Measurements from ENCODE around the gene R3HCC1L.
"Not testable (repeated sequence)": the region's sequence is repeated elsewhere in the genome, so short reads cannot be mapped to it uniquely, and the experiment has no call there.

The R3HCC1L gene

DNA sequence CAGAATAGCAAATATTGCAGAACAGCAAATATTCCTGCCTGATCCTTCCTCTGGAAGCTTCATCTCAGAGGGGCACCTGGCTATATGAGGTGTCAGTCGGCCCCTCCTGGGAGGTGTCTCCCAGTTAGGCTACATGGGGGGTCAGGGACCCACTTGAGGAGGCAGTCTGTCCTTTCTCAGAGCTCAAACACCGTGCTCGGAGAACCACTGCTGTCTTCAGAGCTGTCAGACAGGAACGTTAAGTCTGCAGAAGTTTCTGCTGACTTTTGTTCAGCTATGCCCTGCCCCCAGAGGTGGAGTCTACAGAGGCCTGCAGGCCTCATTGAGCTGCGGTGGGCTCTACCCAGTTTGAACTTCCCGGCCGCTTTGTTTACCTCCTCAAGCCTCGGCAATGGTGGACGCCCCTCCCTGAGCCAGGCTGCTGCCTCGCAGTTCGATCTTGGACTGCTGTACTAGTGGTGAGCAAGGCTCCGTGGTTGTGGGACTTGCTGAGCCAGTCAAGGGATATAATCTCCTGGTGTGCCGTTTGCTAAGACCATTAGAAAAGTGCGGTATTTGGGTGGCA is 48.0 kb downstream of the R3HCC1L start:
- DNase-seq = not testable (repeated sequence)

DNA sequence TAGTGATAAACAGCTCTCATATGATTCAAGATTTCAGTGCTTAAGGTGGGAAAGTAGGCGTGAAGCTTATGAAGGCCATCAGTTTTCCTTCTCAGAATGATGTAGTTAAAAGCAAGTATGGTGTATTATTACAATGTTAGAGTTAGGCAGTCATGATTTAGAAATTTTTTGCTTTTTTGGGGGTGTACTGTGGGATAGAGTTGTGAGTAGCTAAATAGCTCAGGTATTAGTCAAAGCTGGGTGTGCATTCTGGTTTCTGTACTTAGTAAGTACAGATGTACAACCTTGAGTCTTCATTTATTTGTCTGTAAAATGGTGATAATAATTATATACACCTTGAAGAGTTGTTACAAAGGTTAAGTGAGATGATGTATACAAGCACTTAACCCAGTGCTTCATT is 52.2 kb downstream of the R3HCC1L start:
- DNase-seq = no peak

DNA sequence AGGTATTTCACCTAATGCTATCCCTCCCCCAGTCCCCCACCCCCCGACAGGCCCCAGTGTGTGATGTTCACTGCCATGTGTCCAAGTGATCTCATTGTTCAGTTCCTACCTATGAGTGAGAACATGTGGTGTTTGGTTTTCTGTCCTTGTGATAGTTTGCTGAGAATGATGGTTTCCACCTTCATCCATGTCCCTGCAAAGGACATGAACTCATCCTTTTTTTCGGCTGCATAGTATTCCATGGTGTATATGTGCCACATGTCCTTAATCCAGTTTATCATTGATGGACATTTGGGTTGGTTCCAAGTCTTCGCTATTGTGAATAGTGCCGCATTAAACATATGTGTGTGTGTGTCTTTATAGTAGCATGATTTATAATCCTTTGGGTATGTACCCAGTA is 56.3 kb downstream of the R3HCC1L start:
- not testable (repeated sequence) for DNase-seq

DNA sequence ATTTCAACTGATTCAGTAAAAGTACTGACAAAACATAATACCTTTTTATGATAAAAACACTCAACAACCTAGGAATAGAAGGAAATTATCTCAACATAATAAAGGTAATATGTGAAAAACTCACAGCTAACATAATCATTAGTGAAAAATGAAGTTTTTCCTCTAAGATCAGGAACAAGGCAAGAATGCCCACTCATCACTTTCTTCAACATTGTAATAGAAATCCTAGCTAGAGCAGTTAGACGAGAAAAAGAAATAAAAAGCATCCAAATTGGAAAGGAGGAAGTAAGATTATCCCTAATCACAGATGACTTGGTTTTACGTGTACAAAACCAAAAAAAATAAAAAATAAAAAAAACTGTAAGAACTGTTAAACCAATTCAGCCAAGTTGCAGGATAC is 58.6 kb downstream of the R3HCC1L start:
- no peak for DNase-seq

DNA sequence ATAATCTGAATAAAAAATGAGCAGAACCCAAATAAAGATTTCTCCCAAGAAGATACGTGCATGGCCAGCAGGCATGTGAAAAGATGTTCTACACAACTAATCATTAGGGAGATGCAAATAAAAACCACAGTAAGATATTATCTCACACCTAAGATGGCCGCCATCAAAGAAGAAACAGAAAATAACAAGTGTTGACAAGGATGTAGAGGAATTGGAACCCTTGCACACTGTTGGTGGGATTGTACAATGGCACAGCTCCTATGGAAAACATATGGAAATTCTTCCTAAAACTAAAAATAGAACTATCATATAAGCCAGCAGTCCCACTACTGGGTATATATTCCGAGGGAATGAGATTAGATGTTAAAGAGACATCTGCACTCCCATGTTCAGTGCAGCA is 60.2 kb downstream of the R3HCC1L start:
- no peak for DNase-seq

DNA sequence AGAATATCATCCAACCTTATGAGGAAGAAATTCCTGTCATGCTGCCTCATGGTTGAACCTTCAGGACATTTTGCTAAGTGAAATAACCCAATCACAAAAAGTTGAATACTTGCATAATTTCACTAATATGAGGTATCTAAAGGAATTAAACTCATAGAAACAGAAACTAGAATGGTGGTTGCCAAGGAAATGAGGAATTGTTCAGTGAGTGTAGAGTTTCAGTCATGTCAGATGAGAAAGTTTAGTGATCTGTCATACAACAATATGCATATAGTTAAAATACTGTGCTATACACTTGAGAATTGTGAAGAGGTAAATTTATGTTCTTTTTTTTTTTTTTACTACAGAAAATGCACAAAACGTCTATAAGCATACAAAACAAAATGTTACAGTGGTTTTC is 60.7 kb downstream of the R3HCC1L start:
- DNase-seq = no peak

DNA sequence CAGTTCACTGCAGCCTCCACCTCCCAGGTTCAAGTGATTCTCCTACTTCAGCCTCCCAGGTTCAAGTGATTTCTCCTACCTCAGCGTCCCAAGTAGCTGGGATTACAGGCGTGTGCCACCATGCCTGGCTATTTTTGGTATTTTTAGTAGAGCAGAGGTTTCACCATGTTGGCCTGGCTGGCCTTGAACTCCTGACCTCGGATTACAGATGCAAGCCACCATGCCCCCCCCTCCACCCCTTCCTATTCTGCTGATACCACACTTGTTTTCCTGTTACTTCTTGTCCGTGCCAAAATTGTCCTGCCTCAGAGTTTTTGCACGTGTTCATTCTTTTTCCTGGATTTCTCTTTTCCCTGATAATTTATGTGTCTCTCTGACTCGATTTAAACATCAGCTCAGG is 62.5 kb downstream of the R3HCC1L start:
- DNase-seq = no peak

DNA sequence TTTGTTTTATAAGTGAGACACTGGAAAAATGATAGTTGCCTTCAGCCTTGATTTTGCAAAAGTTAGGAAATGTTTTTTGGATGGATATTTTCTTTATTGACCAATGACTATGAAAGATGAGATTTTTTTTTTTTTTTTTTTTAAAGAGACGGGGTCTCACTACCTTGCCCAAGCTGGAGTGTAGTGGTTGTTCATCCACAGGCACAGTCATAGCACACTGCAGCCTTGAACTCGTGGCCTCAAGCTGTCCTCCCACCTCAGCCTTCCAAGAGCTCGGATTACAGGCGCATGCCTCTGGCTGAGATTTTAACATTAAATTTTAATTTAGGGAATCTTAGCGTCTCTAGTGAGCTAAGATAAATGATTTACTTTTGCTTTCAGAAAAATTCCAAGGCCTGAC is 67.3 kb downstream of the R3HCC1L start:
- DNase-seq = no peak

DNA sequence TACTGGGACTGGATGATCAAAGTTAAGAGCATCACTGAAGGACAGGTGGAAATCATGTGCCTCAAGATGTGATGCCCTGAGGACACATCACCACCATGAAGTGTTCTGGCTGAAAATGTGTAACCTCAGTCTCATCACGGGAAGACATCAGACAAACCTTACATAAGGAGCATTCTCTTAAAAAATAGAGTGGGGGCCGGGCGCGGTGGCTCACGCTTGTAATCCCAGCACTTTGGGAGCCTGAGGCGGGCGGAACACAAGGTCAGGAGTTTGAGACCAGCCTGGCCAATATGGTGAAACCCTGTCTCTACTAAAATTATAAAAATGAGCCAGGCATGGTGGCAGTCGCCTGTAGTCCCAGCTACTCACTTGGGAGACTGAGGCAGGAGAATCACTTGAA is 67.9 kb downstream of the R3HCC1L start:
- no peak for DNase-seq

DNA sequence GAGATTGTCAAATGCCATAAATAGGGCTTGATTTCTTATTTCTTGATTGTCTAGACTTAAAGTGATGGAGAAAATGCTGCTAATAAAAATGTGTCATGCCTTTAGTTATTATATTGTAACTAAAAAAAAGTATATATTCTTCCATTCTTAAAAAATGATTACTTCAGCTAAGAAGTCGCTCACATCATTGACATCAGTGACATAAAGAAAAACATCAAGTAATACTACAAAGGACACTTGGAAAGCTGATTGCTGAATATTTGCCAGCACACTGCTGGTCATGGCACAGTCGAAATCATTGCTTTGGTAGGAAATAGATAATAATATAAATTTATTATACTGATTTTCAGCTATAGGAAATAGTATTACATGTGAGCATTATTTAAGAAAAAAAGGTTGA is 70.9 kb downstream of the R3HCC1L start:
- no peak for DNase-seq

DNA sequence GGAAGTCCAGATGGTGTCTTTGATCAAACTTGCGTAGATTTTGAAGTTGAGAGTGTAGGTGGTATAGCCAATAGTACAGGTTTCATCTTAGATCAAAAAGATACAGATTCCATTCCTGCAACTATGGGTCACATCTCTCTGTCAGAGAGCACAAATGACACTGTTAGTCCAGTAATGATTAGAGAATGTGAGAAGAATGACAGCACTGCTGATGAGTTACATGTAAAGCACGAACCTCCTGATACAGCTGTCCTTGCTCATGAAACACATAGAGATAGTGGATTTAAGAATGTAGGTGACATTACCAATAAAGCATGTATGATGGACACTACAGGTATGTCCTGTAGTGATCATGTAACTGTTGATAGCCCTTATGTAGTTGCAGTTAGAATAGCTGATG is 74.5 kb downstream of the R3HCC1L start:
- DNase-seq = no peak

DNA sequence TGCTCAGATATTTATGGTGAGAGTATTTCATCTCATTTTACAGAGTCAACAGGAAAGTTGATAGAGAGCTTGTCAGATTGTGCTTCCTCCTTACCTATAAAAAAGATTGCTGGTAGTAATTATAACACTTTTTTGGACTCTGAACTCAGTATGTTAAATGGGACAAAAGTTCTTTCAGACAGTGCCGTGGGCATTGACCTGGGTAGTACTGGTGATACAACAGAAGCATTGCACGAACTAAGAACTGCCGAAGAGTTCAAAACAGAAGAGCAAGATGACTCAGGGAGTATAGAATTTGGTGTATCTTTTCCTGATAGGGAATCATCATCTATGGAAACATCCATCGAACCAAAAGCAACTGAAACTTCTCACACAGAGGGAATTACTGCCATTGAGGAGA is 75.0 kb downstream of the R3HCC1L start:
- no peak for DNase-seq

DNA sequence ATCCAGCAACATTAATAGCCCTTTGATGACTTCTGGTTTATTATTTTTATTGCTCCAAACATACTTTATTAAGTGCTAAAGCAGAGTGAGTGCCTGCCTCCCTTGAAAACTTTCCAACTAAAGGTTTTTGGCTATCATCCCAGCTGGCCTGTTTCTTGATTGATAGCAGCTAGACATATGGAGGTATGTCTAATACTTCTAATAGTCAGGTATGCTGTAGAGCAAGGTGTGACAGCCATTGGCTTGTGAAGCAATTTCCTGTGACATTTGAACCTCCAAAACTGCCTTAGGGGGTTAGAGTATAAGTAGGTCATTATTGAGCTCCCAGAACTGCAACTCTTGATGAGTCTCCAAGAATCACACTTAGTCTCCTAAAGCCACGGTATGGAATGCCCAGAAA is 77.7 kb downstream of the R3HCC1L start:
- DNase-seq = peak; percentile 35

DNA sequence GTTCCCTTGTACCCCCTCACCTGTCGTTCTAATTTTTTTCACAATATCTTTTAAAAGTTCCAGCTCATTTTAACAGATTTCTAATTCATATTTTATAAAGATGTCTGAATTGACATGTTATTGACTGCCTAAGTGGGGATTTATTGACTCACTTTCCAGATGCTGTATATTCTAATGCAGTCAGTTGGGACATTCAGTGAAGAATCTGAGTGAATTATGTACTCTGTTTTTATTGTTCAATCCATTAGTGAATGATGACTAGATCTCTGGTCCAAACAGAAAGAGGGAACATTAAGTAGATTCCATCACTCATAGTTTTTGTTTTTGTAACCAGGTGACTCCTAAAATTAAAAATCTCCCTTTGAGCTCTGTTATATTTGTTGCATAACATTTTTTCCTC is 79.3 kb downstream of the R3HCC1L start:
- DNase-seq = no peak

DNA sequence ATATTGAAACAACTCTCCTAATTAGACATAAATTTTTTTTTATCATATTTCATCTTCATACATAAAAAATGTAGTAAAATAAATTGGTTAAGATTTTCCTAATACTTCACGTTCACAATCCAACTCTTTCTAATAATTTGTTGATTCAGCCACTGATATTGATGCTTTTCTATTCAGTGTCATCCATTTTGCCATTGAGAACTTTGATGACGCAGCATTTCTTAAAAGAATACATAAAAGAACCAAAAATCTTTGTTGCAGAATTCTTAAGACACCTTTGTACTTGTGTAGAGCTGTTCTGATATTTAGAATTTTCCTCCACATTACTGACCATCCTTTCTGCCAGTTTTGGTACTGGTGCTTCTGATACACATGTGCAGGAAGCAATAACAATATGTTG is 80.9 kb downstream of the R3HCC1L start:
- DNase-seq = no peak

DNA sequence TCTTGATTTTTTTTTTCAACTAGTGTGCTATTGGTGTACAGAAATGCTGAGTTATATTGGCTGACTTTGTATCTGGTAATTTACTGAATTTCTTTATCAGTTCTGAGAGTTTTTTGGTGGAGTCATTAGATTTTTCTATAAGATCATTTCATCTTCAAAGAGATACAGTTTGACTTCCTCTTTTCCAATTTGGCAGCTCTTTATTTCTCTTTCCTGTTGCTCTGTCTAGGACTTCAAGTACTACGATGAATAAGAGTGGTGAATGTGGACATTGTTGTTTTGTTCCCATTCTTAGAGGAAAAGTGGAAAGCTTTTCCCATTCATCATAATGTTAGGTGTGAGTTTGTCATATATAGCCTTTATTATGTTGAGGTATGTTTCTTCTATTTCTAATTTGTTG is 83.3 kb downstream of the R3HCC1L start:
- no peak for DNase-seq

DNA sequence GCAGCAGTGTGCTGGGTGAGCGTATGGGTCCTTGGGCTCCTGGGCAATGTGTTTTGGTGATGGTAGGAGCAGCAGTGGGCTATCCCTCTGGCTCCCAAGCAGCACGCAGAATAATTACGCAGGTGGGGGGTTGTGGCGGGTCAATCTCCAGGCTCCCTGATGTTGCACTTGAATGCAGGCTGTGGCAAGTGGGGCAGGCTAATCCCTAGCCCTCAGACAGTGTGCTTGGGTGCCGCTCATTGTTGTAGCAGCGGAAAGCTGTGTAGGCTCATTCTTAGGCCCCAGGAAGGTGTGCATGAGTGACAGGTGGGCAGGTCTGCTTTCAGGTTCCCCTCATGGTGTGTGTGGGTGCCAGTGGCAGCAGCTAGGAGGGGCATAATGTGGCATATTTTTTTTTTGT is 89.4 kb downstream of the R3HCC1L start:
- DNase-seq = no peak

DNA sequence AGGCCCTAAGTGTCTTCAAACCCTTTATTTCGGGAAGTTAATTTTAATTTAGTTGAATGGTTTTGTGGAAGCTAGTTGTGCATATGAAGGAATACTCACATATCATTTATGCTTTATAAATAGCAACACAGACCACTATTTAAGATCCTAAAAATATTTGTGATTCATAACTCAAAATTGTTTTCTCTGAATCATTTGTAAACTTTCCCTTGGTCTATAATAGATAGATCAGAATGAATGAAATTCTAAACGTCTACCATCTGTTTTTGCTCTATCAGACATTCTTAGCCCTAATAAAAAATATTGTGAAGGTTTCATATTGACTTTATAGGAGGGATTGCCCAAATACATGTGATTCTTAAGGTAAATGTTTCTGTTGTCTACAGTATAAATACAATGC is 90.1 kb downstream of the R3HCC1L start:
- no peak for DNase-seq

DNA sequence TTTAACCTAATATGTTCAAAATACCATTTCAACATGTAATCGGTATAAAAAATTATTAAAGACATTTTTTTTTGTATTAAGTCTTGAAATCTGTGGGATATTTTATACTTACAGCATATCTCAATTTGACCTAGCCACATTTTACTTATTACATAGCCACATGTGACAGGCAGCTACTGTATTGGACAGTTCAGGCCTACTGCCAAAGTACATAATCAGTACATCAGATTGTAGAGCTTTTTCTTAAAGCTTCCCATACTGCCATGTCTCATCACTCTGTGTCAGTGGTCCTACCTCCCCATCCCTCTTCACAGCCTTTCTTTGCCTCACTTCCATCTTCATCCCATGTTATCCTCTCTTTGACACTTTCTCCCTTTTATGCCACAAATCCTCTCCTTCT is 90.5 kb downstream of the R3HCC1L start:
- DNase-seq = no peak

DNA sequence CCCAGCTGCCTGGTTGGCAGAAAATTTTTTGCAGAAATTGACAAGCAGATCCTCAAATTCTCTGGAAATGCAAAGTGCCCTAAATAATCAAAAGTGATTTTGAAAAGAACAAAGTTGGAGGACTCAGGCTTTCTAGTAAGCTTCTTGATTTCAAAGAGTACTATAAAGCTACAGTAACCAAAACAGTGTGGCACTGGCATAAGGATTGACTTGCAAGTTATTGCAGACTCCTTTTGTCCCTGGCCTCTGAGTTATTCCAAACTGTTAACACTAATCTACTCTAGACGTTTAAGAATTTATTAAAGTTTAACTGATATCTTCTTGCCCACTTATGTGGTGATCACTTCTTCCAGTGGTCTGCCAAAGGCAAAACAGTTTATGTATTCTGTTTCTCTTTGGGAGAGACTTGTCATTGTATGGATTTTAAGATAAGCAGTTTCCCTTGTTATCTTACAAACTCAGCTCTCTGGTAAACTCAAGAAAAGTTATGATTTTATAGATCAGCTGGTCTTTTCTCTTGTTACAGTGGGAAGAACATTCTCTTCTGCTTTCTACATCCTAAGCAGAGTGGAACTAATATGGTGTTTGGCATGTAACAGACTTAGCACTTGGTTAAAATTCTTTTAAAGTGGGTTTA is 92.2 kb downstream of the R3HCC1L start:
- no peak for DNase-seq

DNA sequence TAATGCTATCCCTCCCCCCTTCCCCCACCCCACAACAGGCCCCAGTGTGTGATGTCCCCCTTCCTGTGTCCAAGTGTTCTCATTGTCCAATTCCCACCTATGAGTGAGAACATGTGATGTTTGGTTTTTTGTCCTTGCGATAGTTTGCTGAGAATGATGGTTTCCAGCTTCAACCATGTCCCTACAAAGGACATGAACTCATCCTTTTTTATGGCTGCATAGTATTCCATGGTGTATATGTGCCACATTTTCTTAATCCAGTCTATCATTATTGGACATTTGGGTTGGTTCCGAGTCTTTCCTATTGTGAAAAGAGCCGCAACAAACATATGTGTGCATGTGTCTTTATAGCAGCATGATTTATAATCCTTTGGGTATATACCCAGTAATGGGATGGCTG is 93.3 kb downstream of the R3HCC1L start:
- DNase-seq = not testable (repeated sequence)

DNA sequence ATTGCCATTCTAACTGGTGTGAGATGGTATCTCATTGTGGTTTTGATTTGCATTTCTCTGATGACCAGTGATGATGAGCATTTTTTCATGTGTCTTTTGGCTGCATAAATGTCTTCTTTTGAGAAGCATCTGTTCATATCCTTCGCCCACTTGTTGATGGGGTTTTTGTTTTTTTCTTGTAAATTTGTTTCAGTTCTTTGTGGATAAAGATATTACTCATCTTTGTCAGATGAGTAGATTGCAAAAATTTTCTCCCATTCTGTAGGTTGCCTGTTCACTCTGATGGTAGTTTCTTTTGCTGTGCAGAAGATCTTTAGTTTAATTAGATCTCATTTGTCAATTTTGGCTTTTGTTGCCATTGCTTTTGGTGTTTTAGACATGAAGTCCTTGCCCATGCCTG is 93.8 kb downstream of the R3HCC1L start:
- not testable (repeated sequence) for DNase-seq

DNA sequence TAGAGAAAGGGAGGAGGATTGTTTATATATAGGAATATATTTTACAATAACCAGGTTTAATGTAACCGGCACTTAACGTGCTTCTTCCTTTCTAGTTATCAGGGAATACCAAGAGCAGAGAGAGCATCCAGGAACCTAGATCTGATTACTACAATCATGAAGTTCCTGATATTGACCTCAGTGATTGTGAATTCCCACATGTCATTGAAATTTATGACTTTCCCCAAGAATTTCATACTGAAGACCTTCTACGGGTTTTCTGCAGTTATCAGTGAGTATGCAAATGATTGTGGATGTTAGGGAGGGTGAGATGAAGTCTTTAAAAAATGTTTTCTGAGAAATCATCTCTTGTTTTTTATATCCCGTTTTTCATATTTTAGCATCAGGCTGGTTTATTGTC is 97.0 kb downstream of the R3HCC1L start:
- no peak for DNase-seq

DNA sequence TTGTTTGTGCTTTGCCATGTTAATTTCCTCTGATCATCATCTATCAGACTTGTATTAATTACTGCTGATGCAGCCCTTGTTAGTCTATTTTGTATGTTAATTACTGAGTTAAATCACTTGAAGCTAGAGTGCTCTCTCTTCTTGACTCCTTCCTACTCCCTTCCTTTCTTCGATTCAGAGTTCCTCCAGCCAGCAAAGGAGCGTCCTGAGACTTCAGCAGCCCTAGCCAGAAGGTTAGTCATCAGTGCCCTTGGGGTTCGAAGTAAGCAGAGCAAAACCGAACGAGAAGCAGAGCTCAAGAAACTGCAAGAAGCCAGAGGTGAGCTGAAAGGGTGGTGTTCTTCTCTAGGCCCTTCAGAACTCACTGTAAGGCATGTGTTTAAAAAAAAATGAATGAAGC is 101.4 kb downstream of the R3HCC1L start:
- DNase-seq = no peak

DNA sequence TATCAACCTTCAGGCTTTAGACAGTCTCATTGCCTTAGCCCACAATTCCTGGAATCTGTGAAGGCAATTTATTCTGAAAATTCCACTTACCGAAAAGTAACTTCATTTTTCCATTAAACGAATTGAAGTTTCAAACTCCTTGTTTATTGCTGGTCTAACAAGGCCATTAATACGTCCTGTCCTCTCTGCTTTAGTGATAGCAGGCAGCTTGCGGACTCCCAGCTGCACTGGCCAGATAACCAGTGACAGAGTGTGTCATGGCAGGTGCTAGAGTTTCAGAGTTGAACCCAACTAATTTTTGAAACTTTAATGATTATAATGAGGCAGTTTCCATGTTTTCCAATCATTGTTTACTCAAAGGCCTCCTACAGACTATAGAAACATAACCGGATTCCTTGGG is 102.4 kb downstream of the R3HCC1L start:
- DNase-seq = no peak
